WTC11 (cell line): ENCODE measurements around the gene CNGA4. TPM values are rescaled to one million over a fixed set of nuclear protein-coding genes. Genes with fewer than 3 reads are reported as not detected.

Source experiments
- ATAC-seq: fragments of 200-7000 bp; cut with Tn5 transposase; 2 replicates; pipeline ENCODE4 v1.10.0; 2021; ENCODE audit warnings: mild to moderate bottlenecking, moderate library complexity
- CTCF ChIA-PET: fragments of 300-600 bp; sonication (Branson Sonifier 250); formaldehyde crosslinking; loops from one replicate; lab custom pipeline; 2021; ENCODE audit warnings: antibody characterized with exemption; lab: Charles Lee
- POLR2A ChIA-PET: fragments of 350-600 bp; sonication (Branson Sonifier 250); formaldehyde crosslinking; loops from one replicate; lab custom pipeline; 2021; ENCODE audit warnings: antibody characterized with exemption; lab: Charles Lee
- DNase-seq: peaks from one replicate; pipeline ENCODE4 v3.0.0; 2021; ENCODE audit warnings: low spot score
- H3K27ac Mint-ChIP-seq: 2 replicates; pipeline ENCODE4 v1.8.0; 2021; ENCODE audit warnings: mixed read lengths
- H3K27me3 Mint-ChIP-seq: 2 replicates; pipeline ENCODE4 v1.8.0; 2021; ENCODE audit warnings: low read depth, mild to moderate bottlenecking, moderate library complexity, mixed read lengths
- H3K36me3 Mint-ChIP-seq: 2 replicates; pipeline ENCODE4 v1.8.0; 2021; ENCODE audit warnings: mixed read lengths
- H3K4me1 Mint-ChIP-seq: 2 replicates; pipeline ENCODE4 v1.8.0; 2022; ENCODE audit warnings: mixed read lengths
- H3K4me3 Mint-ChIP-seq: 2 replicates; pipeline ENCODE4 v1.8.0; 2021; ENCODE audit warnings: mild to moderate bottlenecking, moderate library complexity, mixed read lengths
- H3K9me3 Mint-ChIP-seq: 2 replicates; pipeline ENCODE4 v1.8.0; 2021; ENCODE audit warnings: mixed read lengths
- ATF1 ChIP-seq: sonication (generic); formaldehyde crosslinking; IDR thresholded peaks from 2 replicates; pipeline ENCODE4 v1.8.1; 2023; ENCODE audit warnings: mild to moderate bottlenecking, moderate library complexity, missing genetic modification reagents
- CBFB ChIP-seq: sonication (generic); formaldehyde crosslinking; IDR thresholded peaks from 2 replicates; pipeline ENCODE4 v1.8.1; 2022; ENCODE audit warnings: mild to moderate bottlenecking, low read depth, missing genetic modification reagents
- ETV6 ChIP-seq: sonication (generic); formaldehyde crosslinking; IDR thresholded peaks from 2 replicates; pipeline ENCODE4 v1.8.1; 2022; ENCODE audit warnings: mild to moderate bottlenecking, missing genetic modification reagents
- GABPB1 ChIP-seq: sonication (generic); formaldehyde crosslinking; IDR thresholded peaks from 2 replicates; pipeline ENCODE4 v1.8.1; 2023; ENCODE audit warnings: mild to moderate bottlenecking, missing genetic modification reagents
- GRHL2 ChIP-seq: fragments of 250-450 bp; sonication (Bioruptor Pico); IDR thresholded peaks from 2 replicates; pipeline ENCODE4 v1.8.0; 2022; ENCODE audit warnings: mild to moderate bottlenecking, moderate library complexity; ENCODE audit not compliant: insufficient replicate concordance, severe bottlenecking
- GTF2I ChIP-seq: fragments of 250-450 bp; sonication (Bioruptor Pico); conservative IDR thresholded peaks from 2 replicates; pipeline ENCODE4 v1.4.0; 2021; ENCODE audit warnings: mild to moderate bottlenecking
- RORB ChIP-seq: fragments of 250-450 bp; sonication (Bioruptor Pico); IDR thresholded peaks from 2 replicates; pipeline ENCODE4 v1.9.0; 2021; ENCODE audit warnings: mild to moderate bottlenecking
- SOX15 ChIP-seq: fragments of 250-450 bp; sonication (Bioruptor Pico); IDR thresholded peaks from 2 replicates; pipeline ENCODE4 v1.9.0; 2021; ENCODE audit warnings: mild to moderate bottlenecking
- TEAD4 ChIP-seq: sonication (generic); formaldehyde crosslinking; IDR thresholded peaks from 2 replicates; pipeline ENCODE4 v1.8.0; 2022; ENCODE audit warnings: mild to moderate bottlenecking, missing genetic modification reagents
- ZBTB21 ChIP-seq: sonication (generic); formaldehyde crosslinking; IDR thresholded peaks from 2 replicates; pipeline ENCODE4 v1.8.1; 2023; ENCODE audit warnings: mild to moderate bottlenecking, missing genetic modification reagents, borderline replicate concordance
- ZNF219 ChIP-seq: sonication (generic); formaldehyde crosslinking; IDR thresholded peaks from 2 replicates; pipeline ENCODE4 v1.8.0; 2023; ENCODE audit warnings: missing genetic modification reagents, mild to moderate bottlenecking, borderline replicate concordance
- ZNF232 ChIP-seq: sonication (generic); formaldehyde crosslinking; IDR thresholded peaks from 2 replicates; pipeline ENCODE4 v1.8.0; 2022; ENCODE audit warnings: mild to moderate bottlenecking, missing genetic modification reagents
- total RNA-seq: library from RNA; stranded (reverse); gene quantifications from 3 replicates; pipeline ENCODE4 v1.2.3, GENCODE V29; 2021
- TF ChIP-seq, protein P1 (sequence below): sonication (generic); formaldehyde crosslinking; conservative IDR thresholded peaks from 2 replicates; pipeline ENCODE4 v1.8.1; 2022; ENCODE audit warnings: mild to moderate bottlenecking, missing genetic modification reagents
- TF ChIP-seq, protein P2 (sequence below): sonication (generic); formaldehyde crosslinking; conservative IDR thresholded peaks from 2 replicates; pipeline ENCODE4 v1.8.1; 2023; ENCODE audit warnings: mild to moderate bottlenecking, low read depth, missing genetic modification reagents, moderate library complexity
- TF ChIP-seq, protein P3 (sequence below): sonication (generic); formaldehyde crosslinking; IDR thresholded peaks from 2 replicates; pipeline ENCODE4 v1.8.0; 2022; ENCODE audit warnings: mild to moderate bottlenecking, missing genetic modification reagents
- TF ChIP-seq, protein P4 (sequence below): sonication (generic); formaldehyde crosslinking; IDR thresholded peaks from 2 replicates; pipeline ENCODE4 v1.8.1; 2023; ENCODE audit warnings: mild to moderate bottlenecking, missing genetic modification reagents
- TF ChIP-seq, protein P5 (sequence below): sonication (generic); formaldehyde crosslinking; IDR thresholded peaks from 2 replicates; pipeline ENCODE4 v1.8.1; 2023; ENCODE audit warnings: mild to moderate bottlenecking, missing genetic modification reagents, borderline replicate concordance
- TF ChIP-seq, protein P6 (sequence below): sonication (generic); formaldehyde crosslinking; IDR thresholded peaks from 2 replicates; pipeline ENCODE4 v1.8.0; 2023; ENCODE audit warnings: missing genetic modification reagents
- TF ChIP-seq, protein P7 (sequence below): fragments of 200-600 bp; IDR thresholded peaks from 2 replicates; pipeline ENCODE4 v1.8.0; 2022; ENCODE audit warnings: antibody characterized with exemption
- TF ChIP-seq, protein P8 (sequence below): sonication (generic); formaldehyde crosslinking; IDR thresholded peaks from 2 replicates; pipeline ENCODE4 v1.8.1; 2022; ENCODE audit warnings: low read depth, missing genetic modification reagents, borderline replicate concordance
- TF ChIP-seq, protein P9 (sequence below): sonication (generic); formaldehyde crosslinking; IDR thresholded peaks from 2 replicates; pipeline ENCODE4 v1.8.1; 2022; ENCODE audit warnings: mild to moderate bottlenecking, missing genetic modification reagents, moderate library complexity, borderline replicate concordance

CNGA4 gene
- total RNA-seq, 1 experiment from 2014 or later = 0.35 TPM

DNA sequence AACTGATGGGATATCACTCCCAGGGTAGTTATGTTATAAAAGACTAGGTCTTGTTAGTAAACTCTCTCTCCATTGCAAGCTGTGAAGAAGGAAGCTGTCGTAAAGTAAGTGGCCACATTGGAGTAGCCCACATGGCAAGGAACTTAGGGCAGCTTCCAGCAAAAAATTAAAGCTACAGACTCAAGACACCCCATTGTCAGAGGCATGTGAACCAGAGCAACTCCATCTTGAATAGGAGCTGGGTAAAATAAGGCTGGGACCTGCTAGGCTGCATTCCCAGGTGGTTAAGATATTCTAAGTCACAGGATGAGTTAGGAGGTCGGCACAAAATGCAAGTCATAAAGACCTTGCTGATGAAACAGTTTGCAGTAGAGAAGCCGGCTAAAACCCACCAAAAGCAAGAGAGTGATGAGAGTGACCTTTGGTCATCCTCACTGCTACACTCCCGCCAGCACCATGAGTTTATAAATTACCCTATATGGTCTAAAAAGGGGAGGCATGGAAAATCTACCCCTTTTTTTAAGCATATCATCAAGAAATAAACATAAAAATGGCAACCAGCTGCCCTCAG, 44.6 kb downstream of the CNGA4 start (continued):
- TF ChIP-seq, protein P1, sequence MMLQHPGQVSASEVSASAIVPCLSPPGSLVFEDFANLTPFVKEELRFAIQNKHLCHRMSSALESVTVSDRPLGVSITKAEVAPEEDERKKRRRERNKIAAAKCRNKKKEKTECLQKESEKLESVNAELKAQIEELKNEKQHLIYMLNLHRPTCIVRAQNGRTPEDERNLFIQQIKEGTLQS = no peak
- TF ChIP-seq, all 79 proteins: peak for 0

DNA sequence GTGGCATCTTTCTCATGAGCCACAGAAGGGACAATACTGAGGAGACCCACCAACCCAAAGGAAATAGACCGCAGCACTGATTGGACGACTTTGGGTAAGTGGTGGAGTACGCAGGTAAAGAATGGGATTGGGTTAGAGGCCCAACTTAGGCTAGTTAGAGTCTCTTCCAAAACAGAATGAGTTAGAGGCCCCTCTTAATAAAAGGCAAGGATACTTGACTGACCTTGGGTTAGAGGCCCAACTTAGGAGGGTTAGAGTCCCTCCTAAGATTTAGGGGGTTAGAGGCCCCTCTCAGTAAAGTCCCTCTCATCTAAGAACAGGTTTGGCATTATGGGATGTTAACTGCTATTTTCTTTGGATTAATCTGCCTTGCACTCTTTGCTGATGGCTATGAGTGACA, 45.4 kb downstream of the CNGA4 start:
- ChIA-PET CTCF (interaction anchor here (0.6 to 7.4 kb wide), 5 partner anchors 13 to 79 kb away, joined by 3 to 57 read pairs (median 38); partner anchors contain the start of gene CCKBR), POLR2A (interaction anchor here (1.6 kb wide), 1 partner anchor 39 kb away, joined by 5 read pairs; no protein-coding TSS in a partner anchor)
- Mint-ChIP-seq H3K4me3 (no peak overlapping the region), H3K27ac (no peak overlapping the region), H3K9me3 (no peaks in the 10 kb centered on the region), H3K4me1 (peaks cover 29% of the 10 kb centered on the region), H3K36me3 (no peaks in the 10 kb centered on the region), H3K27me3 (peaks cover 98% of the 10 kb centered on the region)
- no peak for TF ChIP-seq SOX15 (CRISPR knock-in tag)
- no peak for TF ChIP-seq GABPB1 (CRISPR knock-in tag)
- TF ChIP-seq, protein P2, sequence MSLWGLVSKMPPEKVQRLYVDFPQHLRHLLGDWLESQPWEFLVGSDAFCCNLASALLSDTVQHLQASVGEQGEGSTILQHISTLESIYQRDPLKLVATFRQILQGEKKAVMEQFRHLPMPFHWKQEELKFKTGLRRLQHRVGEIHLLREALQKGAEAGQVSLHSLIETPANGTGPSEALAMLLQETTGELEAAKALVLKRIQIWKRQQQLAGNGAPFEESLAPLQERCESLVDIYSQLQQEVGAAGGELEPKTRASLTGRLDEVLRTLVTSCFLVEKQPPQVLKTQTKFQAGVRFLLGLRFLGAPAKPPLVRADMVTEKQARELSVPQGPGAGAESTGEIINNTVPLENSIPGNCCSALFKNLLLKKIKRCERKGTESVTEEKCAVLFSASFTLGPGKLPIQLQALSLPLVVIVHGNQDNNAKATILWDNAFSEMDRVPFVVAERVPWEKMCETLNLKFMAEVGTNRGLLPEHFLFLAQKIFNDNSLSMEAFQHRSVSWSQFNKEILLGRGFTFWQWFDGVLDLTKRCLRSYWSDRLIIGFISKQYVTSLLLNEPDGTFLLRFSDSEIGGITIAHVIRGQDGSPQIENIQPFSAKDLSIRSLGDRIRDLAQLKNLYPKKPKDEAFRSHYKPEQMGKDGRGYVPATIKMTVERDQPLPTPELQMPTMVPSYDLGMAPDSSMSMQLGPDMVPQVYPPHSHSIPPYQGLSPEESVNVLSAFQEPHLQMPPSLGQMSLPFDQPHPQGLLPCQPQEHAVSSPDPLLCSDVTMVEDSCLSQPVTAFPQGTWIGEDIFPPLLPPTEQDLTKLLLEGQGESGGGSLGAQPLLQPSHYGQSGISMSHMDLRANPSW = no peak
- TF ChIP-seq, protein P3, sequence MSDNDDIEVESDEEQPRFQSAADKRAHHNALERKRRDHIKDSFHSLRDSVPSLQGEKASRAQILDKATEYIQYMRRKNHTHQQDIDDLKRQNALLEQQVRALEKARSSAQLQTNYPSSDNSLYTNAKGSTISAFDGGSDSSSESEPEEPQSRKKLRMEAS (CRISPR knock-in tag) = no peak
- TF ChIP-seq RORB (CRISPR knock-in tag) = no peak
- no peak for TF ChIP-seq CBFB
- no peak for TF ChIP-seq GRHL2
- TF ChIP-seq ZNF219 (CRISPR knock-in tag) = no peak
- TF ChIP-seq, protein P4, sequence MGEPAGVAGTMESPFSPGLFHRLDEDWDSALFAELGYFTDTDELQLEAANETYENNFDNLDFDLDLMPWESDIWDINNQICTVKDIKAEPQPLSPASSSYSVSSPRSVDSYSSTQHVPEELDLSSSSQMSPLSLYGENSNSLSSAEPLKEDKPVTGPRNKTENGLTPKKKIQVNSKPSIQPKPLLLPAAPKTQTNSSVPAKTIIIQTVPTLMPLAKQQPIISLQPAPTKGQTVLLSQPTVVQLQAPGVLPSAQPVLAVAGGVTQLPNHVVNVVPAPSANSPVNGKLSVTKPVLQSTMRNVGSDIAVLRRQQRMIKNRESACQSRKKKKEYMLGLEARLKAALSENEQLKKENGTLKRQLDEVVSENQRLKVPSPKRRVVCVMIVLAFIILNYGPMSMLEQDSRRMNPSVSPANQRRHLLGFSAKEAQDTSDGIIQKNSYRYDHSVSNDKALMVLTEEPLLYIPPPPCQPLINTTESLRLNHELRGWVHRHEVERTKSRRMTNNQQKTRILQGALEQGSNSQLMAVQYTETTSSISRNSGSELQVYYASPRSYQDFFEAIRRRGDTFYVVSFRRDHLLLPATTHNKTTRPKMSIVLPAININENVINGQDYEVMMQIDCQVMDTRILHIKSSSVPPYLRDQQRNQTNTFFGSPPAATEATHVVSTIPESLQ (CRISPR knock-in tag) = no peak
- no peak for TF ChIP-seq TEAD4 (CRISPR knock-in tag)
- TF ChIP-seq, protein P5, sequence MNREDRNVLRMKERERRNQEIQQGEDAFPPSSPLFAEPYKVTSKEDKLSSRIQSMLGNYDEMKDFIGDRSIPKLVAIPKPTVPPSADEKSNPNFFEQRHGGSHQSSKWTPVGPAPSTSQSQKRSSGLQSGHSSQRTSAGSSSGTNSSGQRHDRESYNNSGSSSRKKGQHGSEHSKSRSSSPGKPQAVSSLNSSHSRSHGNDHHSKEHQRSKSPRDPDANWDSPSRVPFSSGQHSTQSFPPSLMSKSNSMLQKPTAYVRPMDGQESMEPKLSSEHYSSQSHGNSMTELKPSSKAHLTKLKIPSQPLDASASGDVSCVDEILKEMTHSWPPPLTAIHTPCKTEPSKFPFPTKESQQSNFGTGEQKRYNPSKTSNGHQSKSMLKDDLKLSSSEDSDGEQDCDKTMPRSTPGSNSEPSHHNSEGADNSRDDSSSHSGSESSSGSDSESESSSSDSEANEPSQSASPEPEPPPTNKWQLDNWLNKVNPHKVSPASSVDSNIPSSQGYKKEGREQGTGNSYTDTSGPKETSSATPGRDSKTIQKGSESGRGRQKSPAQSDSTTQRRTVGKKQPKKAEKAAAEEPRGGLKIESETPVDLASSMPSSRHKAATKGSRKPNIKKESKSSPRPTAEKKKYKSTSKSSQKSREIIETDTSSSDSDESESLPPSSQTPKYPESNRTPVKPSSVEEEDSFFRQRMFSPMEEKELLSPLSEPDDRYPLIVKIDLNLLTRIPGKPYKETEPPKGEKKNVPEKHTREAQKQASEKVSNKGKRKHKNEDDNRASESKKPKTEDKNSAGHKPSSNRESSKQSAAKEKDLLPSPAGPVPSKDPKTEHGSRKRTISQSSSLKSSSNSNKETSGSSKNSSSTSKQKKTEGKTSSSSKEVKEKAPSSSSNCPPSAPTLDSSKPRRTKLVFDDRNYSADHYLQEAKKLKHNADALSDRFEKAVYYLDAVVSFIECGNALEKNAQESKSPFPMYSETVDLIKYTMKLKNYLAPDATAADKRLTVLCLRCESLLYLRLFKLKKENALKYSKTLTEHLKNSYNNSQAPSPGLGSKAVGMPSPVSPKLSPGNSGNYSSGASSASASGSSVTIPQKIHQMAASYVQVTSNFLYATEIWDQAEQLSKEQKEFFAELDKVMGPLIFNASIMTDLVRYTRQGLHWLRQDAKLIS (CRISPR knock-in tag) = no peak
- TF ChIP-seq, protein P6, sequence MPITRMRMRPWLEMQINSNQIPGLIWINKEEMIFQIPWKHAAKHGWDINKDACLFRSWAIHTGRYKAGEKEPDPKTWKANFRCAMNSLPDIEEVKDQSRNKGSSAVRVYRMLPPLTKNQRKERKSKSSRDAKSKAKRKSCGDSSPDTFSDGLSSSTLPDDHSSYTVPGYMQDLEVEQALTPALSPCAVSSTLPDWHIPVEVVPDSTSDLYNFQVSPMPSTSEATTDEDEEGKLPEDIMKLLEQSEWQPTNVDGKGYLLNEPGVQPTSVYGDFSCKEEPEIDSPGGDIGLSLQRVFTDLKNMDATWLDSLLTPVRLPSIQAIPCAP (CRISPR knock-in tag) = no peak
- no peak for TF ChIP-seq ATF1
- TF ChIP-seq, protein P7, sequence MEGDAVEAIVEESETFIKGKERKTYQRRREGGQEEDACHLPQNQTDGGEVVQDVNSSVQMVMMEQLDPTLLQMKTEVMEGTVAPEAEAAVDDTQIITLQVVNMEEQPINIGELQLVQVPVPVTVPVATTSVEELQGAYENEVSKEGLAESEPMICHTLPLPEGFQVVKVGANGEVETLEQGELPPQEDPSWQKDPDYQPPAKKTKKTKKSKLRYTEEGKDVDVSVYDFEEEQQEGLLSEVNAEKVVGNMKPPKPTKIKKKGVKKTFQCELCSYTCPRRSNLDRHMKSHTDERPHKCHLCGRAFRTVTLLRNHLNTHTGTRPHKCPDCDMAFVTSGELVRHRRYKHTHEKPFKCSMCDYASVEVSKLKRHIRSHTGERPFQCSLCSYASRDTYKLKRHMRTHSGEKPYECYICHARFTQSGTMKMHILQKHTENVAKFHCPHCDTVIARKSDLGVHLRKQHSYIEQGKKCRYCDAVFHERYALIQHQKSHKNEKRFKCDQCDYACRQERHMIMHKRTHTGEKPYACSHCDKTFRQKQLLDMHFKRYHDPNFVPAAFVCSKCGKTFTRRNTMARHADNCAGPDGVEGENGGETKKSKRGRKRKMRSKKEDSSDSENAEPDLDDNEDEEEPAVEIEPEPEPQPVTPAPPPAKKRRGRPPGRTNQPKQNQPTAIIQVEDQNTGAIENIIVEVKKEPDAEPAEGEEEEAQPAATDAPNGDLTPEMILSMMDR = no peak
- no peak for TF ChIP-seq GTF2I (CRISPR knock-in tag)
- TF ChIP-seq, protein P8, sequence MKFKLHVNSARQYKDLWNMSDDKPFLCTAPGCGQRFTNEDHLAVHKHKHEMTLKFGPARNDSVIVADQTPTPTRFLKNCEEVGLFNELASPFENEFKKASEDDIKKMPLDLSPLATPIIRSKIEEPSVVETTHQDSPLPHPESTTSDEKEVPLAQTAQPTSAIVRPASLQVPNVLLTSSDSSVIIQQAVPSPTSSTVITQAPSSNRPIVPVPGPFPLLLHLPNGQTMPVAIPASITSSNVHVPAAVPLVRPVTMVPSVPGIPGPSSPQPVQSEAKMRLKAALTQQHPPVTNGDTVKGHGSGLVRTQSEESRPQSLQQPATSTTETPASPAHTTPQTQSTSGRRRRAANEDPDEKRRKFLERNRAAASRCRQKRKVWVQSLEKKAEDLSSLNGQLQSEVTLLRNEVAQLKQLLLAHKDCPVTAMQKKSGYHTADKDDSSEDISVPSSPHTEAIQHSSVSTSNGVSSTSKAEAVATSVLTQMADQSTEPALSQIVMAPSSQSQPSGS (CRISPR knock-in tag) = no peak
- TF ChIP-seq ZNF232 = no peak
- TF ChIP-seq, protein P9, sequence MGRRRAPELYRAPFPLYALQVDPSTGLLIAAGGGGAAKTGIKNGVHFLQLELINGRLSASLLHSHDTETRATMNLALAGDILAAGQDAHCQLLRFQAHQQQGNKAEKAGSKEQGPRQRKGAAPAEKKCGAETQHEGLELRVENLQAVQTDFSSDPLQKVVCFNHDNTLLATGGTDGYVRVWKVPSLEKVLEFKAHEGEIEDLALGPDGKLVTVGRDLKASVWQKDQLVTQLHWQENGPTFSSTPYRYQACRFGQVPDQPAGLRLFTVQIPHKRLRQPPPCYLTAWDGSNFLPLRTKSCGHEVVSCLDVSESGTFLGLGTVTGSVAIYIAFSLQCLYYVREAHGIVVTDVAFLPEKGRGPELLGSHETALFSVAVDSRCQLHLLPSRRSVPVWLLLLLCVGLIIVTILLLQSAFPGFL (CRISPR knock-in tag) = no peak
- no peak for TF ChIP-seq ETV6 (CRISPR knock-in tag)
- no peak for TF ChIP-seq ZBTB21 (CRISPR knock-in tag)
- ATAC-seq (no peak), DNase-seq (no peak)
